HEK293T (cell line): ENCODE data around the gene SYNE1.
"Not testable (repeated sequence)": the region's sequence is repeated elsewhere in the genome, so short reads cannot be mapped to it uniquely, and the experiment has no call there.

Source experiments
- ARNT ChIP-seq: fragments of 450-650 bp; IDR thresholded peaks from 2 replicates; pipeline ENCODE4 v1.6.1; 2017; ENCODE audit warnings: mild to moderate bottlenecking
- BHLHE40 ChIP-seq: fragments of 450-650 bp; IDR thresholded peaks from 2 replicates; pipeline ENCODE4 v1.6.1; 2016; ENCODE audit warnings: mild to moderate bottlenecking, moderate library complexity, borderline replicate concordance
- ELF4 ChIP-seq: fragments of 450-650 bp; IDR thresholded peaks from 2 replicates; pipeline ENCODE4 v1.6.1; 2017; ENCODE audit warnings: antibody characterized with exemption
- FOXA1 ChIP-seq: fragments of 450-650 bp; IDR thresholded peaks from 2 replicates; pipeline ENCODE4 v1.6.1; 2016; ENCODE audit warnings: mild to moderate bottlenecking
- FOXK2 ChIP-seq: fragments of 450-650 bp; IDR thresholded peaks from 2 replicates; pipeline ENCODE4 v1.6.1; 2016; ENCODE audit warnings: mild to moderate bottlenecking
- FOXM1 ChIP-seq: fragments of 450-650 bp; IDR thresholded peaks from 2 replicates; pipeline ENCODE4 v1.6.1; 2017; ENCODE audit warnings: mild to moderate bottlenecking, borderline replicate concordance
- HDGF ChIP-seq: fragments of 450-650 bp; IDR thresholded peaks from 2 replicates; pipeline ENCODE4 v1.6.1; 2017; ENCODE audit warnings: antibody characterized with exemption, borderline replicate concordance
- LEF1 ChIP-seq: fragments of 450-650 bp; IDR thresholded peaks from 2 replicates; pipeline ENCODE4 v1.6.1; 2017; ENCODE audit warnings: mild to moderate bottlenecking, borderline replicate concordance
- NFRKB ChIP-seq: fragments of 450-650 bp; IDR thresholded peaks from 2 replicates; pipeline ENCODE4 v1.6.1; 2016; ENCODE audit warnings: mild to moderate bottlenecking, moderate library complexity
- PKNOX1 ChIP-seq: fragments of 450-650 bp; IDR thresholded peaks from 2 replicates; pipeline ENCODE4 v1.6.1; 2016
- SP1 ChIP-seq: fragments of 450-650 bp; IDR thresholded peaks from 2 replicates; pipeline ENCODE4 v1.6.1; 2017
- SUZ12 ChIP-seq: fragments of 450-650 bp; IDR thresholded peaks from 2 replicates; pipeline ENCODE4 v1.6.1; 2016; ENCODE audit warnings: mild to moderate bottlenecking
- TARDBP ChIP-seq: fragments of 450-650 bp; IDR thresholded peaks from 2 replicates; pipeline ENCODE4 v1.6.1; 2016

- TF ChIP-seq SUZ12, HDGF, FOXM1, LEF1, PKNOX1, ARNT, FOXK2, FOXA1, BHLHE40, TARDBP, ELF4, SP1, NFRKB: not testable (repeated sequence)
Observed at GRCh38 chr6:152491501-152491900, 145.7 kb downstream of the SYNE1 start.
